GM21447 (cell line): Measurements from ENCODE around the gene PJA2.
A peak's percentile ranks its signal among the peaks of the same experiment; 100 is the strongest.

ENCODE experiments used
- ATAC-seq: cut with Tn5 transposase; IDR thresholded peaks from one replicate; pipeline ENCODE4 v1.9.1; 2021; ENCODE audit not compliant: unreplicated experiment

PJA2 gene

DNA sequence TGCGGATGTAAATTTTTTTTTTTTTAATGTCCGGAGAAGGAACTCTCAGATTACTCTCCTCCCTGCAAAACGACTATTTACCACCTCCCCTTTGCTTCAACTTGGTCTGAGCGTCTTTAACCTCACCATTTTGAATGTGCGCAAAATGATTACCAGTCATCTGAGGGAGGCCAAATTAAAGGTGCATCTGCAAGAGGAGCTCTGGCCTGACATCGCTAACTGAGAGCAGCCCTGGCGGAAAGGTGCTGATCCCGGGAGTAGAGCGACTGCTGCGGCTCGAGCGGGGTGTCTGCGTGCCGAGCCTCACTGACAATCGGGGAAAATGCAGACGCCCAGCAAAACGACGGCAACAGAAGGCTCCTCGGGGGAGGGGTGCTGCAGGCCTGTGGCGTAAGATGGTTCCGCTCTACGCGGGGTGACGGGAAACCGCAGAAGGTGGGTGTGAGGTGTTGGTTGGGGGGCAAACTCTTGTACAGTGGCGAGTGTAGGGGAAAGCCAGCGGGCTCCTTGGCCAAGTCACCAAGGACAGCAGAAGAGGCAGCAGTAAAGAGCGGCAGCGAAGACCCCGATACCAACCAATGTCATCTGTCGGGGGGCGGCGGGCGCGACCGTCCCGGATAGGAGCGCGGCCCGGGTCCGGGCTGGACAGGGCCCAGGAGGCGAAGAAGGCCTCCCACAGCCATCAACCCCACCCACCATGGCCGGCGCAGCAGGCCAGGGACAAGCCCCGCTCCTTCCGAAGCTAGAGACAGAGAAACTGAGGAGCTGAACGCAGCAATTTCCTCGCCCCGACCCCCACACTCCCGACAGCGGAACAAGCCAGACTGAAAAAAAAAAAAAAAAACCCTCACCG is 557 bp downstream of the PJA2 start:
- peak; percentile 35 for ATAC-seq

DNA sequence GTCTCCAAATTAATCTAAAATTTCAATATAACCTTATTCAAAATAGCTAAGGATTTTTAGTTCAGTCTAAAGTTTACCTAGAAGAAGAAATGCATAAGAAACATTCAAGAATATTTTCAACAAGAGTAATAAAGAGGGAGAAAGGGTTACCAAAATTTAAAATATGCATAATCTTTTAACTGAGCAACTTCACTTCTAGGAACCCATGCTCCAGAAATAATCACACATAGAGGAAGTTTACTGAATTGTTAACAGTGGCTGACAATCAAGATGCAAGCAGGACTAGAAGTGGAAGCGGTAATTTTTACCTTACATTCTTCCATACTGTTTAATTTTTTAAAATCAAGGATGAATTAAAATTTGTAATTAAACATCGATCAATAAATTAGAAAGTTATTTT is 1.9 kb downstream of the PJA2 start:
- ATAC-seq: no peak

DNA sequence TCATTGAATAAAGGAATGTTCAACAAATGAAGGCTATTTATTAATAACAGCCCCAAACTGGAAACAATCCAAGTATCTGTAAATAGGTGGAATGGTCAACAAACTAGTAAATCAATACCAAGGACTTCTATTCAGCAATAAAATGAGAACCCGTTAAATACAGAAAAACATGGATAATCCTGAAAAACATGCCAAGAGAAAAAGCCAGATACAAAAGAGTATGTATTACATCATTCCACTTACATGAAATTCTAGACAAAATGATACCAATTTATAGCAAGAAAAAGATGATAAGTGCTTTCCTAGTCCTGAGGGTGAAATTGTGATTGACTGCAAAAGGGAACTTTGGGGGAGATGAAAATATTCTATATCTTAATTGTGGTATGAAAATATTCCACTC is 3.1 kb downstream of the PJA2 start:
- no peak for ATAC-seq

DNA sequence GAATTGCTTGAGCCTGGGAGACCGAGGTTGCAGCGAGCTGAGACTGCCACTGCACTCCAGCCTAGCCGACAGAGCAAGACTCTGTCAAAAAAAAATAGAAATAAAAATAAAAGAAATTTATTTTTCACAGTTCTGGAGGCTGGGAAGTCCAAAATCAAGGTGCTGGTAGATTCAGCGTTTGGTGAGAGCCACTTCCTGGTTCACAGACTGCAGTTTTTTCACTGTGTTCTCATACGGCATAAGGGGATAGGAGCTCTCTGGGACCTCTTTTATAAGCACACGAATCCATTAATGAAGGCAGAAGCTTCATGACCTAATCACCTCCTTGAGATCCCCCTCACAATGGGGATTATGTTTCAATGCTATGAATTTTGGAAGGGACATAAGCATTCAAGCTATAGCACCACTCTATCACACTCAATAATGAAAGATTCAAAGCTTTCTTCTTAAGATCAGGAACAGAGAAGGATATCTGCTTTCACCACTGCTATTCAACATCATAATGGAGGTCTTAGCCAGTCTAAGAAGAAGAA is 5.3 kb downstream of the PJA2 start:
- no peak for ATAC-seq

DNA sequence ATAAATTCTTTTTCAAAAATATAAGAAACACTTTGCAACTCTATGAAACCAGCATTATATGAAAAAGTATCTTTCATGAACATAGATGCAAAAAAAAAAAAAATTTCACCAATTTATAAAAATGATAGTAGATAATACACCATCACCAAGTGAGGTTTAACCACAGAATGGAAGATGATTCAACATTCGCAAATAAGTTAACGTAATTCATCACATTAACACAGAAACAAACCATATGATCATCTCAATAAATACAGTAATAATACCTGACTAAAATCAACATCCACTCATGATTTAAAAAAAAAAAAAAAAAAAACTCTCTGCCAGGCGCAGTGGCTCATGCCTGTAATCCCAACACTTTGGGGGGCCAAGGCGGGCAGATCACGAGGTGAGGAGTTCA is 6.3 kb downstream of the PJA2 start:
- ATAC-seq: no peak

DNA sequence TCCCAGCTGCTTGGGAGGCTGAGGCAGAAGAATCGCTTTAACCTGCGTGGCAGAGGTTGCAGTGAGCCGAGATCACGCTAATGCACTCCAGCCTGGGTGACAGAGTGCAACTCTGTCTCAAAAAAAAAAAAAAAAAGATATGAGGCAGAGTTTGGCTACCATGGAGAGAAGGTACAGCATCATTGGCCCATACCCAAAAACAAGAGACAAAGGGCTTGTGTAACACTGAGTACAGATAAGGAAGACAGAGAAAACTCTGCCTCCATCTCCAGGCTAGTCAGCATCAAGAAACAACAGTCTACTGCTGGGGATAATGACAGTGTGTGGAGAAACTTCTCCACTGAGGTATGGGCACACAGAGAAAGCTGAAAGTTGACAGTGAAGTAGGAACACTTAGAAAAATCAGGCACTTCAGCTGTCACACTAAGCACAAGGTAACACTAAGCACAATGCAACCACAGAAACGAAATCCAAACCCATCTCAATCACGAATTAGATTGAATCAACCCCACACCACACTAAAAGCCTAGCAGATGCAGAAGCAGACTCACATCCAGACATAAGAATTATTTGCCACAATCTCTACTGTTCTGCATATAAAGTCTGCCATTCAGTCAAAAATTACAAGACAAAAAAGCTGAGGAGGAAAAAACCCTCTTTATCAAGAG is 10.5 kb downstream of the PJA2 start:
- no peak for ATAC-seq

DNA sequence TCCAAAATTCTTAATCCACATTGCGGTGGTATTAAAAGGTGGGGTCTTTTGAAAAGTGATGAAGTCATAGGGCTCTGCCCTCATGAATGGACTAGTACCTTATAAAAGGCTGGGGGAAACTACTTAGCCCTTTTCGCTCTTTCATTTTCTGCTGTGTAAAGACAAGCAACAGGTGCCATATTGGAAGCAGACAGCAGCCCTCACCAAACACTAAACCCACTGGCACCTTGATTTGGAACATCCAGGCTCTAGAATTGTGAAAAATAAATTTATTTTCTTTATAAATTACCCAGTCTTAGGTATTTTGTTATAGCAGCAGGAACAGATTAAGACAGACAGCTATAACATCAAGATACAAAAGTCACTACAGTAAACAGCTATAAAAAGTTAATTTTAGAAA is 12.8 kb downstream of the PJA2 start:
- ATAC-seq: no peak

DNA sequence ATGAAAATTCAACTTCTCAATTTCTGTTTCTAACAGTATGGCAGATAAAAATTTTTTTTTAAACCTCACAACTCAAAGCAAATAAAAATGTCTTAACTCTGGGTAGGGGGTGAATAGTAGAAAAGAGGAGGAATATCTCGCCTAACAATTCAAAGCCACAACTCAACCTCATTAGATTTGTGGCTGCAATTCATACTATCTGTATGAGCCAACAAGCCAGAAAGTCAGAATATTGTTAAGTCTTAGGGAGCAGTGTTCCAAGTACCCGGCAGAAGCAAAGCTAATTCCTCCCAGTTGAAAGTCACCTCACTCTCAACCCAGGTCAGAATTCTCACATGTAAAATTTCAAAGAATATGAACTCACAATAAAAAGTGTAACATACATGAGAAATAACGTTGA is 15.0 kb downstream of the PJA2 start:
- ATAC-seq: no peak

DNA sequence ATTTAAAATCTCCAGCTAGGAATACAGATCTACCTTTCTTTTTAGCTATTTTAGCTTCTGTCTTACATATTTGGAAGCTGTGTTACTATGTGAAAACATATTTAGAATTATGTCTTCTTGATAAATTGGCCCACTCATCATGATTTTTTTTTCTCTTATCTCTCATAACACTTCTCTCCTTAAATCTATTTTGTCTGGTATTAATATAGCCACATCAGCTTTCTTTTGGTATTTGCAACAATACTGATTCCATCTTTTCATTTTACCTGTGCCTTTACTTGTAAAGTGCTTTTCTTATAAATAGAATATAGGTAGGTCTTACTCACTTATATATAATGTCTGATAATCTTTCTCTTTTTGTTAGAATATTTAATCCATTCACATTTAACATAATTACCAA is 19.6 kb downstream of the PJA2 start:
- no peak for ATAC-seq

DNA sequence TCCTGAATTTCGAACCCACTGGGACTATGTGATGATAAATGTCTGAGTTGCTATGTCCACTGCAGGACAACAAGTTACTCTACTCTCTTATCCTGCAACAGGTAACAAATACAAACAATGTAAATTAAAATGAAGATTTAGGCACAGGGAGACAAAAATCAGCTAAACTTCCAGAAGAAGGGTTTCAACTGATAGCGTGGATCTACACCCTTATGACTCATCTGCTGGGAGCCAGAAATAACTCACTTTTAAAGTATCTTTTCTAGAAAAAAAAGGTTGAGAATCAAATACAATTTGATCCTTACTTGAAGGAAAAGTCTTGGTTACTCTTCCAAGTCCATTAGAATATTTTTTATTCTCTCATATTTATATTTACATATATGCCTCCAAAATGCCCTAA is 21.4 kb downstream of the PJA2 start:
- no peak for ATAC-seq

DNA sequence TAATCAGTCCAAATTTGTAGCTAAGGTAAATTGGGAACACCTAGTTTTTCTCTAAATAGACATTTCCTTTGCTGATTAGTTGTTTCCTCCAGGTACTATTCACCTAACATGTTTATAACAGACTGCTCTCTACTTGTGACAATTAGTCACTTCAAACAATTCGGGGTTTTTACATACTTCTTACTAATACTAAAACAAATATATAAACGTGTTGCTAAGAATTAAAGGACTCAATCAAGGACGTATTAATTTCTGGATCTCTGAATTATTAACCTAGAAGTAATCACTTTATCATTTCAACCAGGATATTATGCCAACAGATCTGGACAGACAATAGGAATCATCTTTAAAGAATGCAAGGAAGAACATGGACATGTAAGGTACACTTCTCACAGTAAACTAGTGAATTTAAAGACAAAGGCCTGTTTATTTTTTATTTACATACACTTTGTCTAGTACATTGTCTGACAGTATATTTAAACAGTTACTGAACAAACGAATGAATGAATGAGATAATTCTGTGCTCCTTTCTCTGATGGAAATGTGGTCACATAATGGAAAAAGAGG is 22.3 kb downstream of the PJA2 start:
- no peak for ATAC-seq

DNA sequence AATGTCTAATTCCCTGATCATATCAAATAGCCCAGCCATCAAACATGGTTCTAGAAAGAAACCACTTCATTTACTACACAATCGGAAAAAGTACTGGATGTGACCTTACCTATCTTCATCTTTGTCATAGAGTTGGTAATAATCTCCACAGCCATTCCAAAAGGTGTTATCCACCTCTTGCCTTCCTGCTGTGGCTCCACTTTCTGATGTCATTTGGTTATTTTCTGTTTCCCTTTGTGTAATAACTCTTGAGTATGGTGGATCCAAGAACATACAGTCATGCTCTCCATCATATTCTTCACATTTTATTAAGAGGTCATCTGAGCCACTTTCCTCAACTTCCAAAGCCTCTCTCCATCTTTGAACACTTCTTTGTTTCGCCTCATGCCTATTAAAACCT is 31.7 kb downstream of the PJA2 start:
- ATAC-seq: no peak

DNA sequence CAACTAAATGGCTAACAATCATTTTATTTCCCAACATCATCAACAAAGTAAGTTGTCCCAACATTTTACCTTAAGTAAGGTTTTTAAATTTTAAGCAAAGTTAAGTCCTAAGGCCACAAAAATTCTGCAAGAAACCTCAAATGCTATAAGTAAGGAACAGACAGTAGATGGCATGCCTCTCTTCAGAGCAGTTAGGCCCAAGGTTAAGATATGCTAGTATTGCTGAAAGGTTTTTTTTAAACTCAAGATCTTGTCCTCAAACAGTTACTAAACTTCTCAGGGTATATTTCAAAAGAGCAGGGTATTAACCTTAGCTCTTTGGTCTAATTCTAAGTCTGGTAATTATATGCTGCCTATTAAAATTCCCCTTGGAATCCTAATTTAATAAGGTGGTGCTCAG is 35.1 kb downstream of the PJA2 start:
- no peak for ATAC-seq

DNA sequence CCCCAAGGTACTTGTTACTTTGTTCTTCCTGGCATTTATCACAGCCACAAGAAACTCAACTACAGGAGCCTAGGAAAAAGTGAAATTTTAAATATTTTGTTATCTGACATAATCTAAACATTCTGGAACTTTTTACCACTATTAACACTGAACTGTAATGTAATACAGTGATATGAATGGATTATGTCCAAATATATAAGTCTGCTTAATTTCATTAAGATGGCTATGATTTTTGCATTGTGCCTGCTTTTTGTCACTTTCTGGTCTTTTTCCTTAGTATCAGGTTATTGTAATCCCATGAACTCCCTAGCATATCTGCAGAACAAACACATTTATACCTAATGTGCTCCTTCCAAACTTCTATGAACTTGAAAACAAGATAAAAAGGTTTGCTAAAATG is 35.8 kb downstream of the PJA2 start:
- ATAC-seq: no peak

DNA sequence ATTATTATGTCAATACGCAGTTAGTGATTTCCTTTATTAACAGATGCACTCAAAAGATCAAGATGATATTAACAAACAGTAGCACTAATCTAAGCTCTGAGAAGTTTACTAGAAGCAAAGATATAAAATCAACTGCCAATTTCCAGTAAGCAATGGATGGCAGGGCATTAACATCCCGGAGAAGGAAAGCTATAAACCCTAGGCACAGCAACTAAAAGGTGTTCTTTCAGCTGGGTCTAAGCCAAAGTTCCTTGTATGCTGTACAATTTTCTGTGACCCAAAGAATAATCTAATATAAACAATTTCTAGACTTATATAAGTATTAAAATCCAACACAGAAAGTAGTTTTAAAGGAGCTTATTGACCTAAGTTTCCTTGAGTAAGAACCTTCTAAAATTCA is 39.4 kb downstream of the PJA2 start:
- no peak for ATAC-seq

DNA sequence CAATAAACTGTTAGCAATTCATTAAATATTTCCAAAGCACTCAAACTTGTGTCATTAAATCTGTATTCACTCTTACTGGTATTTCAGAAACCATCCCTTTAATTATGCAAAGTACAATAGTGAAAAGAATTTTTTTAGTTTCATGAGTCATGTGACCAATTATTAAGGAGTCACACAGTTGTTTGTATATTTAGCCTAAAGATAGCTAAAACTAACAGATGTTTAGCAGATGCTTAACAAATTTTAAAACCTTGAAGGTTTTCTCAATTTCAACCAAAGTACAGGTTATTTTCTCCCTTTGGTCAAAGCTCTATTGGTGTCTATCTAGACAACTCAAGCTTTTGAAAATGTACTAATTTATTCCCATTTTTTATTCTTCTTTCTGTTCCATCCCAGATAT is 44.1 kb downstream of the PJA2 start:
- ATAC-seq: no peak

DNA sequence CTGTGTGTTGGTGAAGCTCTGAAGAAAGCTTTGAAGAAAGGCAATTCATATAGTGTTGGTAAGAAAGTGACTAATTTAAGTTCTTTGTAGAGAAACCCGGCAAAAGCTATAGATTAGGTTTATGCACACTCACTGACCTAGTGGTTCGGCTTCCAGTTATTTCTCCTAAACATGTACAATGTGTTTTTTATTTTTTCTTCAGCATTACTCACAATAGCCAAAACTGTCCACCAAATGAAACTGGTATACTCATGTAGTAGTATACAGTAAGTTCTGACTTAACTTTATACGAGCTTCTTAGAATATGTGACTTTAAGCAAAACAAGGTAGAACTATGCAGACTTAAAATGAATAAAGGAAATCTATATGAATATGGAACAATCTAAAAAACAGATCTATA is 44.8 kb downstream of the PJA2 start:
- ATAC-seq: no peak

DNA sequence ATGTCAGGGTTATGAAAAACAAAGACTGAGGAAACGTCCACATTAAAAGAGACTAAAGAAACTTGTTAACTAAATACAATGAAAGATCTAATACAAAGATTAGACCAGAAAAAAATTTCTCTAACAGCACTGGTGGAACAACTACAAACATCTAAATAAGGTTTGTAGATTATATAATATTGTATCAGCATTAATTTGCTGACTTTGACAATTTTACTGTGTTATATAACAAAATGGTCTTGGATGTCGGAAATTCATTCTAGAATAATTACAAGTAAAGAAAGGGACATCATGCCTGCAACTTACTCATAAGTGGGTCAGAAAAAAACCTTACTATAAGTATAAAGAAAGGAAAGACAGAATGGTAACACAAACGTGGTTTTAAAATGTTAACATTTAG is 50.1 kb downstream of the PJA2 start:
- no peak for ATAC-seq

DNA sequence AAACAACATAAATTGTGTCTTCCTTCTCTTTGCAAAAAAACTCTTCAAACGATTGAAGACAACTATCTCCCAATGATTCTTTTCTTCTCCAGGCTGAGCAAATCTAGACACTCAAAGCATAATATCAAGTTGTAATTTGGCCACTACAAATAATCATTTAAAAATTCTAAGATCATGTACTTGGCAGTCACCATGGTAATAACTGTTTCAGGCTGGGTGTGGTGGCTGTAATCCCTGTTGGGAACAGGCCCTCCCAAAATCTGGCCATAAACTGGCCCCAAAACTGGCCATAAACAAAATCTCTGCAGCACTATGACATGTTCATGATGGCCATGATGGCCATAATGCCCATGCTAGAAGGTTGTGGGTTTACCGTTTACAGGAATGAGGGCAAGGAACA is 52.0 kb downstream of the PJA2 start:
- no peak for ATAC-seq

DNA sequence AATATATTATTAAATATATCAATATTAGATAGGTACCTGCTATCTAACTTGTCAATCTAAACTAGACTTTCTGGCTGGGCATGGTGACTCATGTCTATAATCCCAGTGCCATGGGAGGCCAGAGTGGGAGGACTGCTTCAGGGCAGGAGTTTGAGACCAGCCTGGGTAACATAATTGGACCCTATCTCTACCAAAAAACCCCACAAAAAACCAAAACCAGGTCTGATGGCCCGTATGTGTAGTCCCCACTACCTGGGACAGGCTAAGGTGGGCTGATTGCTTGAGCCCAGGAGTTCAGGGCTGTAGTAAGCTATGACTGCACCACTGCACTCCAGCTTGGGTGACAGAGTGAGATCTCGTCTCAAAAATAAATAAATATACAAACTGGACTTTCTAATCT is 55.0 kb downstream of the PJA2 start:
- ATAC-seq: no peak

DNA sequence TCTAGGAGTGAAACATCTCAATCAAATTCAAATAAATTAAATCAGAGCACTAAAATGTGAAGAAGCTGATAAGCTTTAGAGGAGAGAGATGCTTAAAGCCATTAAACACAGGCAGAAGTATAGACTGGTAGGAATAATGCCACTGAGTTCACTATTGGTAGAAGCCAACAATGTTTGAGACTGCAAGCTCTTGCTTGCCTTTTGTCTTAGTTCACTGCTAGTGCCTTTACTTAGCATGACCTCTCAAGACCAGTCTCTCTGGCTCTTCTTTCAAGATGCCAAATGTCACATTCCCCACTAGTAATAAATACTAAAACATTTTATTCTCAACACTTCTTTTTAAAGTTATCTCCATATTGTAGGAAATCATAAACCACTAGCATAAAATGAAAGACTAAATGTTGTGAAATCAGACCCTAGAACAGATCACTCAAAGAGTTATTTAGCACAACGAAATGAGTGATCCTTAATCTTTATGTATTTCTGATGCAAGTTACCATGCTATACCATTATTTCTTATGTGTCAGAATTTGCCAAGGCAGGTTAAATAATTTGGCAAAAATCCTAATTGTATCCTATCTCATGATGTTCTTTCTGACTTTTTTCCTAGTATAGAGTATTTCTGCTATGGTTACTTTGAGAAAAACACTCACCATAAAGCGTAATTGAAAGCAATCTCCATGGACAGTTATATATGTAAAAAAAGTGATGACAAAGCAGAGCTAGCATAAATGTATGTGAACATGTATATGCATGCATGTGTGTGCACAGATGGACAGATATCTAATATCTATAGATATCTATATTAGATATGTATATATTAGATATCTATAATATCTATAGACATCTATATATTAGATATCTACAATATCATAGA is 57.5 kb downstream of the PJA2 start:
- ATAC-seq: no peak
